ENCODE results near the gene TOR4A. TPM values are rescaled to one million over a fixed set of nuclear protein-coding genes. Genes with fewer than 3 reads are reported as not detected.

Gene TOR4A
- total RNA-seq, 1 experiment from 2014 or later: 37.1 TPM

GRCh38 chr9:137305060-137305797, 27.7 kb downstream of the TOR4A start:
- H3K4me3 ChIP-seq (ENCODE audit: low read depth in 2 of 2, low read length in 2 of 2): 0 out of 4 replicates have a peak overlapping the region, but pooled peaks of 1 of the 2 experiments have one; percentile 16
- peaks cover 40% of the 10 kb centered on the region for H3K4me1 ChIP-seq (ENCODE audit: control insufficient read depth, insufficient read depth, low read length)
- no peaks in the 10 kb centered on the region for H3K27me3 ChIP-seq (ENCODE audit: control insufficient read depth, insufficient read depth, low read length)
- in situ Hi-C loops (cut with HindIII; ENCODE audit: low pct_unique_long_range_greater_than_20kb, low sequenced_read_pairs) (no loop called here), intact Hi-C loops (cut with micrococcal nuclease; ENCODE audit: unreplicated experiment) (no loop called here)
- DNase-seq (ENCODE audit: low read depth, low spot score) (no peak), ATAC-seq (peak; percentile 59)
- no peaks in the 10 kb centered on the region for H3K9me3 ChIP-seq (ENCODE audit: control insufficient read depth, insufficient read depth, low read depth, low read length)
- BruUV-seq (replicated peaks): no TSS peak
- ChIA-PET POLR2A (no interaction called here), CTCF (no interaction called here)
- no peaks in the 10 kb centered on the region for H3K36me3 ChIP-seq (ENCODE audit: control insufficient read depth, insufficient read depth, low read length)
- peak overlapping the region; percentile 61 for H3K27ac ChIP-seq (ENCODE audit: low read length)
- TF ChIP-seq TCF7L2 (IDR thresholded peaks at IDR 0.05; ENCODE audit: low read depth, low read length): no peak
- TF ChIP-seq REST (IDR thresholded peaks at IDR 0.05; ENCODE audit: insufficient read depth in 1 of 2, low read depth in 2 of 2, low read length in 1 of 2): no peak
- 0 out of 2 replicates have a peak, but pooled peaks have one; percentile 27 for TF ChIP-seq POLR2AphosphoS5 (IDR thresholded peaks at IDR 0.05; ENCODE audit: low read depth, low read length)
- TF ChIP-seq, protein P1, sequence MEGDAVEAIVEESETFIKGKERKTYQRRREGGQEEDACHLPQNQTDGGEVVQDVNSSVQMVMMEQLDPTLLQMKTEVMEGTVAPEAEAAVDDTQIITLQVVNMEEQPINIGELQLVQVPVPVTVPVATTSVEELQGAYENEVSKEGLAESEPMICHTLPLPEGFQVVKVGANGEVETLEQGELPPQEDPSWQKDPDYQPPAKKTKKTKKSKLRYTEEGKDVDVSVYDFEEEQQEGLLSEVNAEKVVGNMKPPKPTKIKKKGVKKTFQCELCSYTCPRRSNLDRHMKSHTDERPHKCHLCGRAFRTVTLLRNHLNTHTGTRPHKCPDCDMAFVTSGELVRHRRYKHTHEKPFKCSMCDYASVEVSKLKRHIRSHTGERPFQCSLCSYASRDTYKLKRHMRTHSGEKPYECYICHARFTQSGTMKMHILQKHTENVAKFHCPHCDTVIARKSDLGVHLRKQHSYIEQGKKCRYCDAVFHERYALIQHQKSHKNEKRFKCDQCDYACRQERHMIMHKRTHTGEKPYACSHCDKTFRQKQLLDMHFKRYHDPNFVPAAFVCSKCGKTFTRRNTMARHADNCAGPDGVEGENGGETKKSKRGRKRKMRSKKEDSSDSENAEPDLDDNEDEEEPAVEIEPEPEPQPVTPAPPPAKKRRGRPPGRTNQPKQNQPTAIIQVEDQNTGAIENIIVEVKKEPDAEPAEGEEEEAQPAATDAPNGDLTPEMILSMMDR (IDR thresholded peaks at IDR 0.05): no peak; the same call in 1 of the 2 replicates
- no peak for TF ChIP-seq SIN3A (IDR thresholded peaks at IDR 0.05; ENCODE audit: borderline replicate concordance, insufficient read depth, low read depth, low read length)

DNA sequence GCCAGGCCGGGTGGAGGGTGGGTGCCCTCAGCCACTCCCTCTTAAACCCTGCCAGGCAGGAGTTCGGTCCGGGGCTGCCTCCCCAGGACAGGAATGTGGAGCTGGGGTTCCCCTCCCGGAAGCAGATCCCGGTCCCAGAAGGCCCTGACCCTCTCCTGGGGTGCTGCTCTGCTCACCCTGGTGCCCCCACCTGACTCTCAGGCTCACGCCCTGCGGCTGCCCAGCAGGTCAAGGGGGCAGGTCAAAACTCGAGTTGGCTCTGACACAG, 28.2 kb downstream of the TOR4A start:
- intact Hi-C loops (cut with micrococcal nuclease; ENCODE audit: unreplicated experiment) (no loop called here), in situ Hi-C loops (cut with HindIII; ENCODE audit: low pct_unique_long_range_greater_than_20kb, low sequenced_read_pairs) (no loop called here)
- TF ChIP-seq REST (IDR thresholded peaks at IDR 0.05; ENCODE audit: insufficient read depth in 1 of 2, low read depth in 2 of 2, low read length in 1 of 2) (no peak), SIN3A (IDR thresholded peaks at IDR 0.05; ENCODE audit: borderline replicate concordance, insufficient read depth, low read depth, low read length) (no peak), TCF7L2 (IDR thresholded peaks at IDR 0.05; ENCODE audit: low read depth, low read length) (no peak), POLR2AphosphoS5 (IDR thresholded peaks at IDR 0.05; ENCODE audit: low read depth, low read length) (no peak)
- TF ChIP-seq, protein P1 (IDR thresholded peaks at IDR 0.05): no peak
- Histone ChIP-seq H3K4me1 (ENCODE audit: control insufficient read depth, insufficient read depth, low read length) (peaks cover 40% of the 10 kb centered on the region), H3K9me3 (ENCODE audit: control insufficient read depth, insufficient read depth, low read depth, low read length) (no peaks in the 10 kb centered on the region), H3K27me3 (ENCODE audit: control insufficient read depth, insufficient read depth, low read length) (no peaks in the 10 kb centered on the region), H3K36me3 (ENCODE audit: control insufficient read depth, insufficient read depth, low read length) (no peaks in the 10 kb centered on the region), H3K27ac (ENCODE audit: low read length) (peak overlapping the region; percentile 61), H3K4me3 (ENCODE audit: low read depth in 2 of 2, low read length in 2 of 2) (no peak overlapping the region)
- POLR2A ChIA-PET: no interaction called here
- CTCF ChIA-PET: no interaction called here
- DNase-seq (ENCODE audit: low read depth, low spot score): no peak
- ATAC-seq: no peak
- BruUV-seq (replicated peaks): no TSS peak
